GM12865 (cell line): ENCODE measurements around the gene DMGDH.

ENCODE experiments used
- DNase-seq: peaks from one replicate; pipeline ENCODE4 v3.0.0; 2010; ENCODE audit warnings: low read depth
- H3K4me3 ChIP-seq: 2 replicates; pipeline ENCODE4 v1.5.1; 2011; ENCODE audit warnings: mild to moderate bottlenecking, low read depth, low read length, control low read depth
- CTCF ChIP-seq: IDR thresholded peaks from 2 replicates; pipeline ENCODE4 v1.5.1; 2011; ENCODE audit warnings: low read length, control low read depth, low read depth, inconsistent platforms; ENCODE audit not compliant: insufficient read depth; ENCODE audit errors: missing control alignments

Gene DMGDH

GRCh38 chr5:79062436-79062835, 7.0 kb downstream of the DMGDH start:
- H3K4me3 ChIP-seq: no peak overlapping the region
- no peak for TF ChIP-seq CTCF
- no peak for DNase-seq

DNA sequence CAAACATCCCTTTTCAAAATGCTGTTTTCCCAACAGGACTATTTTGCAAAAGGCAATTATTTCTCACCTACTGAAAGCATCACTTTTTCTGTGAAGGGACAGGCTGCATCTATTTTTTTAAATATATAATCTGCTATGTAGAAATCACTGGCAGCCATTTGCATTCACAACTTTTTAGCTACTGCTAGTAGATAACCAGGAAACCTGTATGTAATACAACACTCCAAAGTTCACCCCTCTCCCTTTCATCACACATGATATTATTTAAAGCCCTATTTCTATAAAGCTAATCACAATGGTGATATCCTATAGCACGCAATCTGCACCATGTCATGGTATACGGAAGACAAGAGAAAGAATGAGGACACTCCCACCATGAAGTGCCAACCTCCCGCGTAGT, 9.8 kb downstream of the DMGDH start:
- DNase-seq: no peak
- TF ChIP-seq CTCF: no peak
- no peak overlapping the region for H3K4me3 ChIP-seq

GRCh38 chr5:79056847-79057246, 12.6 kb downstream of the DMGDH start:
- H3K4me3 ChIP-seq: no peak overlapping the region
- DNase-seq: no peak
- no peak for TF ChIP-seq CTCF

GRCh38 chr5:79055017-79055416, 14.5 kb downstream of the DMGDH start:
- H3K4me3 ChIP-seq: no peak overlapping the region
- no peak for TF ChIP-seq CTCF
- no peak for DNase-seq

DNA sequence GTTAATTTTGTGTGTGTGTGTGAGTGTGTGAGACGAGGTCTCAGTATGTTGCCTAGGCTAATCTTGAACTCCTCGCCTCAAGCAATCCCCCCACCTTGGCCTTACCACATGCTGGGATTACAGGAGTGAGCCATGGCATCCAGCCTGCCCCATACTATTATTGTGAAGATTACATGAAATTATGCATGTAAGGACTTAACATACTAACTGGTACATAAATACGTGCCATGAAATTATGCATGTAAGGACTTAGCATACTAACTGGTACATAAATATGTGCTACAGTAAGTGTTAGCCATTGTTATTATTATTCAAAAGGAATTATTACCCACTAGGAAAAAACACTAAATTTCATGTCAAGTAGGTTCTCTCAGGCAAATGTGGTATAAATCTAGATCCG, 16.2 kb downstream of the DMGDH start:
- no peak overlapping the region for H3K4me3 ChIP-seq
- DNase-seq: no peak
- TF ChIP-seq CTCF: no peak

GRCh38 chr5:79050498-79050897, 19.0 kb downstream of the DMGDH start:
- no peak for DNase-seq
- H3K4me3 ChIP-seq: no peak overlapping the region
- TF ChIP-seq CTCF: no peak

DNA sequence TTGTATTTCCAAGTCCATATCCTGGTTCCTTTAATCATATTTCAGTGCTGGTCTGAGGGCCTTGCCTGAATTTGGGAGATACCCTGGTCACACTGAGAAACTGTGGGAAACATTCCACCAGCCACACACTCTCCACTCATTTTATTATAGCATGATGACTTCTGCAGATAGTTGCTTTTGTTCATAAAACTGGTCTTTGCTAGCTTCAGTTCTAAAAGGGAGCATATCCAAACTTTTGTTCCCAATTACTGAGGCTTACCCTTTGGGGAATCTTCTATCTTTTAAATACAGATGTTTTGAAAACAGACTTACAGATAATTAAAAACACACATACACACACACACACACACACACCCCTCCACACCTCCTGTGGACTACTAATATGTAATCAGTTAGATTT, 21.0 kb downstream of the DMGDH start:
- no peak overlapping the region for H3K4me3 ChIP-seq
- no peak for TF ChIP-seq CTCF
- no peak for DNase-seq
